ENCODE data around the gene ADH1C. TPM values are rescaled to one million over a fixed set of nuclear protein-coding genes. Genes with fewer than 3 reads are reported as not detected.

Gene ADH1C
- total and polyA plus RNA-seq, 10 donors, result 0.60 to 2.3 (median 1.0) TPM; not detected in 4

DNA sequence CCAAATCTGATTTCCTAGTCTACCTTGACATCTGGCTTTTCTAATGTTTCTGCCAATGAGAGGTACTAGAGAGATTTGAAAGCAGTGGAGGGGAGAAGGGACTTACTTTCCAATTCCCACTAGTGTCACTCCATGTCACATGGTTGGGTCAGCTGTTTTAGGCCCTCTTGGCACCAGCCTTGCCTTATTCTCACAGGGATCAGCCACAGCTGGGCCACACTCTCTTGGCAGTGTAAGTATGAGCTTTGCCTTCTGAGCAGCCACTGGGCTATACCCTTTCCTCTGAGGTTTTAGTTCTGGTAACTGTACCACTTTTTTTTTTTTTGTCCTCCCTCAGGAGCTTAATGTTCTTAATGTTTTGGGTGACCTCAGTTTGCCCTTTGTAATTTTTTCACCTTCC lies 10.2 kb upstream of the ADH1C start:
- Histone ChIP-seq H3K4me3 (no peak overlapping the region), H3K27ac (no peak overlapping the region), H3K27me3 (replicated peaks in 1 of 7) (no peaks in the 10 kb centered on the region), H3K9me3 (peaks cover 0 to 15% (median 2%) of the 10 kb centered on the region in 8 donors), H3K4me1 (no peaks in the 10 kb centered on the region), H3K36me3 (no peaks in the 10 kb centered on the region)
- TF ChIP-seq POLR2A (IDR thresholded peaks at IDR 0.05), result no peak
- TF ChIP-seq POLR2AphosphoS5 (IDR thresholded peaks at IDR 0.05), result no peak
- TF ChIP-seq, protein P1, sequence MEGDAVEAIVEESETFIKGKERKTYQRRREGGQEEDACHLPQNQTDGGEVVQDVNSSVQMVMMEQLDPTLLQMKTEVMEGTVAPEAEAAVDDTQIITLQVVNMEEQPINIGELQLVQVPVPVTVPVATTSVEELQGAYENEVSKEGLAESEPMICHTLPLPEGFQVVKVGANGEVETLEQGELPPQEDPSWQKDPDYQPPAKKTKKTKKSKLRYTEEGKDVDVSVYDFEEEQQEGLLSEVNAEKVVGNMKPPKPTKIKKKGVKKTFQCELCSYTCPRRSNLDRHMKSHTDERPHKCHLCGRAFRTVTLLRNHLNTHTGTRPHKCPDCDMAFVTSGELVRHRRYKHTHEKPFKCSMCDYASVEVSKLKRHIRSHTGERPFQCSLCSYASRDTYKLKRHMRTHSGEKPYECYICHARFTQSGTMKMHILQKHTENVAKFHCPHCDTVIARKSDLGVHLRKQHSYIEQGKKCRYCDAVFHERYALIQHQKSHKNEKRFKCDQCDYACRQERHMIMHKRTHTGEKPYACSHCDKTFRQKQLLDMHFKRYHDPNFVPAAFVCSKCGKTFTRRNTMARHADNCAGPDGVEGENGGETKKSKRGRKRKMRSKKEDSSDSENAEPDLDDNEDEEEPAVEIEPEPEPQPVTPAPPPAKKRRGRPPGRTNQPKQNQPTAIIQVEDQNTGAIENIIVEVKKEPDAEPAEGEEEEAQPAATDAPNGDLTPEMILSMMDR (IDR thresholded peaks at IDR 0.05 in 8 of 11, conservative IDR thresholded peaks at IDR 0.05 in 3 of 11), result no peak
- intact Hi-C loops (cut with DNase I; ENCODE audit: low total_unique reads), result no loop called here
- DNase-seq, result no peak

DNA sequence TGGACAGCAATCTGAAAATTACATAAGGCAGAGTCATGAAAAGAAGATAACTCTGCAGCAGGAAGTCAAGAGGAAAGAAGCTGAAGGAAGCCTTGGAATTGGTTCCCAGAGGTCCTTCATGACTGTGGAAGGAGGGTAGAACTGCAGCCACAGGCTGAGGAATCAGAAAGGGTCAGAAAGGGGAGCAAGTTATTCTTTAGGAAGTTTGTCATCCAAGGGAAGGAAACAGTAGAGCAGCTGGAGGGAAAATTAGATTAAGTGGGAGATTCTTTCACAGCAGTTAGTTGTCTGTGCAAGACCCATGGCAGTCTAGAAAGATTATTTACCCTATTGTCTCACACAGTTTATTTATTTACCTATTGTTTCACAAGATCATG lies 9.3 kb upstream of the ADH1C start:
- TF ChIP-seq POLR2AphosphoS5 (IDR thresholded peaks at IDR 0.05) (no peak), POLR2A (IDR thresholded peaks at IDR 0.05) (no peak)
- TF ChIP-seq, protein P1 (IDR thresholded peaks at IDR 0.05 in 8 of 11, conservative IDR thresholded peaks at IDR 0.05 in 3 of 11), result no peak
- no peaks in the 10 kb centered on the region for H3K36me3 ChIP-seq
- H3K4me1 ChIP-seq, result no peaks in the 10 kb centered on the region
- intact Hi-C loops (cut with DNase I; ENCODE audit: low total_unique reads), result no loop called here
- DNase-seq, result no peak
- peaks cover 0 to 15% (median 2%) of the 10 kb centered on the region in 8 donors for H3K9me3 ChIP-seq
- no peak overlapping the region for H3K4me3 ChIP-seq
- no peak overlapping the region for H3K27ac ChIP-seq
- H3K27me3 ChIP-seq (replicated peaks in 1 of 7), result no peaks in the 10 kb centered on the region

GRCh38 chr4:99361268-99361898 lies 8.8 kb upstream of the ADH1C start:
- Histone ChIP-seq H3K27me3 (replicated peaks in 1 of 7) (no peaks in the 10 kb centered on the region), H3K4me1 (no peaks in the 10 kb centered on the region), H3K9me3 (peaks cover 0 to 15% (median 2%) of the 10 kb centered on the region in 8 donors), H3K36me3 (no peaks in the 10 kb centered on the region), H3K4me3 (no peak overlapping the region), H3K27ac (no peak overlapping the region)
- intact Hi-C loops (cut with DNase I; ENCODE audit: low total_unique reads), result no loop called here
- DNase-seq, result no peak
- no peak for TF ChIP-seq POLR2A (IDR thresholded peaks at IDR 0.05)
- TF ChIP-seq, protein P1 (IDR thresholded peaks at IDR 0.05 in 8 of 11, conservative IDR thresholded peaks at IDR 0.05 in 3 of 11), result no peak
- no peak for TF ChIP-seq POLR2AphosphoS5 (IDR thresholded peaks at IDR 0.05)

- WGBS, 5 donors, result 80 to 95% (median 90%) methylated on average over 7 to 27 of the region's 27 CpGs
- intact Hi-C loops (cut with DNase I; ENCODE audit: low total_unique reads), result no loop called here
- no peaks in the 10 kb centered on the region for H3K36me3 ChIP-seq
- no peak for TF ChIP-seq POLR2AphosphoS5 (IDR thresholded peaks at IDR 0.05)
- TF ChIP-seq, protein P1 (IDR thresholded peaks at IDR 0.05 in 8 of 11, conservative IDR thresholded peaks at IDR 0.05 in 3 of 11), result no peak
- TF ChIP-seq POLR2A (IDR thresholded peaks at IDR 0.05), result no peak
- H3K9me3 ChIP-seq, result peaks cover 0 to 12% (median 0%) of the 10 kb centered on the region in 8 donors
- no peak overlapping the region for H3K4me3 ChIP-seq
- no peaks in the 10 kb centered on the region for H3K27me3 ChIP-seq (replicated peaks in 1 of 7)
- no peaks in the 10 kb centered on the region for H3K4me1 ChIP-seq
- DNase-seq, result no peak
- H3K27ac ChIP-seq, result no peak overlapping the region
Observed at GRCh38 chr4:99359480-99360204, 7.1 kb upstream of the ADH1C start.

Measured in spleen (tissue), 11 donors.